22Rv1 (cell line): ENCODE results near the gene KIRREL3.

Source experiments
- ZFX ChIP-seq: fragments of 450-650 bp; IDR thresholded peaks from 2 replicates; pipeline ENCODE4 v1.6.1; 2017; ENCODE audit warnings: antibody characterized with exemption, borderline replicate concordance
- TF ChIP-seq, protein P1 (sequence below): fragments of 450-650 bp; IDR thresholded peaks from 2 replicates; pipeline ENCODE4 v1.5.1; 2017; ENCODE audit warnings: mild to moderate bottlenecking

DNA sequence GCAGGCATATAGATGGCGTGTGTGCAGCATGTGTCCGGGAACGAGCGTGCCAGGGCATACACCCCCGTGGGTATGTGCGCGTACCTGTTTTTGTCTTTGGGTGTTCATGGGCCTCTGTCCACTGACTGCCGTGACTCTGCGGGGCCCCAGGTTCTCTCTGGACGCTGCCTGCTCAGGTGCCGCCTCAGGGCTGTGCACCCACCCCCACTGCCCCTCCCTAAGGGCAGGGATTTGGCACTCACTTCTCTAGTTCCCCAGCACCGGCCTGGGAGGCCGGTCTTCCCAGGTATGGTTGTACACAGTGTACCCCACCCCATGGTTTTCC, 533.6 kb downstream of the KIRREL3 start:
- TF ChIP-seq, protein P1, sequence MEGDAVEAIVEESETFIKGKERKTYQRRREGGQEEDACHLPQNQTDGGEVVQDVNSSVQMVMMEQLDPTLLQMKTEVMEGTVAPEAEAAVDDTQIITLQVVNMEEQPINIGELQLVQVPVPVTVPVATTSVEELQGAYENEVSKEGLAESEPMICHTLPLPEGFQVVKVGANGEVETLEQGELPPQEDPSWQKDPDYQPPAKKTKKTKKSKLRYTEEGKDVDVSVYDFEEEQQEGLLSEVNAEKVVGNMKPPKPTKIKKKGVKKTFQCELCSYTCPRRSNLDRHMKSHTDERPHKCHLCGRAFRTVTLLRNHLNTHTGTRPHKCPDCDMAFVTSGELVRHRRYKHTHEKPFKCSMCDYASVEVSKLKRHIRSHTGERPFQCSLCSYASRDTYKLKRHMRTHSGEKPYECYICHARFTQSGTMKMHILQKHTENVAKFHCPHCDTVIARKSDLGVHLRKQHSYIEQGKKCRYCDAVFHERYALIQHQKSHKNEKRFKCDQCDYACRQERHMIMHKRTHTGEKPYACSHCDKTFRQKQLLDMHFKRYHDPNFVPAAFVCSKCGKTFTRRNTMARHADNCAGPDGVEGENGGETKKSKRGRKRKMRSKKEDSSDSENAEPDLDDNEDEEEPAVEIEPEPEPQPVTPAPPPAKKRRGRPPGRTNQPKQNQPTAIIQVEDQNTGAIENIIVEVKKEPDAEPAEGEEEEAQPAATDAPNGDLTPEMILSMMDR, result no peak
- no peak for TF ChIP-seq ZFX
